Glutamatergic neuron (in vitro differentiated cells): ENCODE results near the gene VPS45. TPM values are rescaled to one million over a fixed set of nuclear protein-coding genes. Genes with fewer than 3 reads are reported as not detected.
"Not testable (repeated sequence)": the region's sequence is repeated elsewhere in the genome, so short reads cannot be mapped to it uniquely, and the experiment has no call there.

Experiments used
- DNase-seq: peaks from one replicate; pipeline ENCODE4 v3.0.0; 2022
- H3K27ac Mint-ChIP-seq: one replicate; pipeline ENCODE4 v1.8.0; 2020; ENCODE audit warnings: mild to moderate bottlenecking, mixed read lengths, inconsistent platforms; ENCODE audit not compliant: unreplicated experiment
- H3K27me3 Mint-ChIP-seq: one replicate; pipeline ENCODE4 v1.8.0; 2020; ENCODE audit warnings: mild to moderate bottlenecking, moderate library complexity, mixed read lengths, inconsistent platforms; ENCODE audit not compliant: unreplicated experiment
- H3K36me3 Mint-ChIP-seq: one replicate; pipeline ENCODE4 v1.8.0; 2020; ENCODE audit warnings: mild to moderate bottlenecking, mixed read lengths, inconsistent platforms; ENCODE audit not compliant: unreplicated experiment
- H3K4me1 Mint-ChIP-seq: one replicate; pipeline ENCODE4 v1.8.0; 2020; ENCODE audit warnings: mild to moderate bottlenecking, low read depth, mixed read lengths, inconsistent platforms; ENCODE audit not compliant: unreplicated experiment
- H3K4me3 Mint-ChIP-seq: one replicate; pipeline ENCODE4 v1.8.0; 2020; ENCODE audit warnings: mild to moderate bottlenecking, mixed read lengths, inconsistent platforms; ENCODE audit not compliant: unreplicated experiment
- H3K9me3 Mint-ChIP-seq: one replicate; pipeline ENCODE4 v1.8.0; 2020; ENCODE audit warnings: mild to moderate bottlenecking, moderate library complexity, mixed read lengths, inconsistent platforms; ENCODE audit not compliant: unreplicated experiment
- total RNA-seq: library from RNA; stranded (reverse); fragmentation: NEBNext Ultra II Directional; extraction: Animal tissue kit (Norgen Biotek cat#: 25700); gene quantifications from one replicate; pipeline ENCODE4 v1.2.1, GENCODE V29; 2021; ENCODE audit not compliant: unreplicated experiment
- TF ChIP-seq, protein P1 (sequence below): fragments of 200-600 bp; sonication (generic); IDR thresholded peaks from one replicate; pipeline ENCODE4 v1.5.0; 2021; ENCODE audit not compliant: partially characterized antibody, unreplicated experiment

VPS45 gene
- total RNA-seq, 1 donor from 2014 or later: 60.0 TPM

DNA sequence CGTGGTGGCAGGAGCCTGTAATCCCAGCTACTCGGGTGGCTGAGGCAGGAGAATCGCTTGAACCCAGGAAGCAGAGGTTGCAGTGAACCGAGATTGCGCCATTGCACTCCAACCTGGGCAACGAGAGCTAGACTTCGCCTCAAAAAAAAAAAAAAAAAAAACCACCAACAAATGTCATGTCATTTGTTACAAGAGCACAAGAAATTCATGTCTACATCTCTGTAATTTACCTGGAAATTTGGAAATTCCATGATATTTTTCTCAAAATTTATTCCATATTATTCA, 16.5 kb upstream of the VPS45 start:
- no peak overlapping the region for H3K27ac Mint-ChIP-seq
- no peak overlapping the region for H3K4me3 Mint-ChIP-seq
- H3K27me3 Mint-ChIP-seq: no peaks in the 10 kb centered on the region
- H3K9me3 Mint-ChIP-seq: peaks cover 1% of the 10 kb centered on the region
- no peaks in the 10 kb centered on the region for H3K36me3 Mint-ChIP-seq
- TF ChIP-seq, protein P1, sequence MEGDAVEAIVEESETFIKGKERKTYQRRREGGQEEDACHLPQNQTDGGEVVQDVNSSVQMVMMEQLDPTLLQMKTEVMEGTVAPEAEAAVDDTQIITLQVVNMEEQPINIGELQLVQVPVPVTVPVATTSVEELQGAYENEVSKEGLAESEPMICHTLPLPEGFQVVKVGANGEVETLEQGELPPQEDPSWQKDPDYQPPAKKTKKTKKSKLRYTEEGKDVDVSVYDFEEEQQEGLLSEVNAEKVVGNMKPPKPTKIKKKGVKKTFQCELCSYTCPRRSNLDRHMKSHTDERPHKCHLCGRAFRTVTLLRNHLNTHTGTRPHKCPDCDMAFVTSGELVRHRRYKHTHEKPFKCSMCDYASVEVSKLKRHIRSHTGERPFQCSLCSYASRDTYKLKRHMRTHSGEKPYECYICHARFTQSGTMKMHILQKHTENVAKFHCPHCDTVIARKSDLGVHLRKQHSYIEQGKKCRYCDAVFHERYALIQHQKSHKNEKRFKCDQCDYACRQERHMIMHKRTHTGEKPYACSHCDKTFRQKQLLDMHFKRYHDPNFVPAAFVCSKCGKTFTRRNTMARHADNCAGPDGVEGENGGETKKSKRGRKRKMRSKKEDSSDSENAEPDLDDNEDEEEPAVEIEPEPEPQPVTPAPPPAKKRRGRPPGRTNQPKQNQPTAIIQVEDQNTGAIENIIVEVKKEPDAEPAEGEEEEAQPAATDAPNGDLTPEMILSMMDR: no peak
- H3K4me1 Mint-ChIP-seq: no peaks in the 10 kb centered on the region
- DNase-seq: no peak

DNA sequence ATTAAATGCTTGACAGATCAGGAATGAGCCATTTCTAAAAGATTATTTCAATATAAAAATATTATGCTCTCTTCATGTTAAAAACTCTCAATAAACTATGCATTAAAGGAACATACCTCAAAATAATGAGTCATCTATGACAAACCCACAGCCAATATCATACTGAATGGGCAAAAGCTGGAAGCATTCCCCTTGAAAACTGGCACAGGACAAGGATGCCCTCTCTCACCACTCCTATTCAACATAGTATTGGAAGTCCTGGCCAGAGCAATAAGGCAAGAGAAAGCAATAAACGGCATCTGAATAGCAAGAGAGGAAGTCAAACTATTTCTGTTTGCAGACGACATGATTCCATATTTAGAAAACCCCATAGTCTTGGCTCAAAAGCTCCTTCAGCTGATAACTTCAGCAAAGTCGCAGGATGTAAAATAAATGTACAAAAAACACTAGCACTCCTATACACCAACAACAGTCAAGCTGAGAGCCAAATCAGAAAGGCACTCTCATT, 15.6 kb upstream of the VPS45 start:
- not testable (repeated sequence) for H3K4me1 Mint-ChIP-seq, H3K27me3 Mint-ChIP-seq, DNase-seq, H3K36me3 Mint-ChIP-seq, H3K4me3 Mint-ChIP-seq, H3K9me3 Mint-ChIP-seq, H3K27ac Mint-ChIP-seq

DNA sequence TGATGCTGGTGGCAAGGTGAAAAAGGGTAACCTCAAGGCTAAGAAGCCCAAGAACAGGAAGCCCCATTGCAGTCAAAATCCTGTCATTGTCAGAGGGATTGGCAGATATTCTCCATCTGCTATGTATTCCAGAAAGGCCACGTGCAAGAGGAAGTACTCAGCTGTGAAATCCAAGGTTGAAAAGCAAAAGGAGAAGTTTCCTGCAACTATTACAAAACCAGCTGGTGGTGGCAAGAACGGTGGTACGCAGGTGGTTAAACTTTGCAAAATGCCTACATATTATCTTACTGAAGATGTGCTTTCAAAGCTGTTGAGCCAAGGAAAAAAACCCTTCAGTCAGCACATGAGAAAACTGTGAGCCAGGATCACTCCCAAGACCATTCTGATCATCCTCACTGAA, 13.7 kb upstream of the VPS45 start:
- Mint-ChIP-seq H3K27ac (no peak overlapping the region), H3K4me3 (no peak overlapping the region), H3K4me1 (no peaks in the 10 kb centered on the region), H3K36me3 (no peaks in the 10 kb centered on the region), H3K9me3 (peaks cover 1% of the 10 kb centered on the region), H3K27me3 (no peaks in the 10 kb centered on the region)
- TF ChIP-seq, protein P1: no peak
- DNase-seq: no peak

DNA sequence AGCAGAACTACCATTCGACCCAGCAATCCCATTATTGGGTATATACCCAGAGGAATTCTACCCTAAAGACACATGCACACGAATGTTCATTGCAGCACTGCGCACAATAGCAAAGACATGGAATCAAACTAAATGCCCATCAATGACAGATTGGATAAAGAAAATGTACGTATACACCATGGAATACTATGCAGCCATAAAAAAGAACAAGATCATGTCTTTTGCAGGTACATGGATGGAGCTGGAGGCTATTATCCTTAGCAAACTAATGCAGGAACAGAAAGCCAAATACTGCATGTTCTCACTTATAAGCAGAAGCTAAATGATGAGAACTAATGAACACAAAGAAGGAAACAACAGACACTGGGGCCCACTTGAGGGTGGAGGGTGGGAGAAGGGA, 12.1 kb upstream of the VPS45 start:
- H3K36me3 Mint-ChIP-seq, H3K4me3 Mint-ChIP-seq, H3K4me1 Mint-ChIP-seq, DNase-seq, H3K9me3 Mint-ChIP-seq, H3K27me3 Mint-ChIP-seq, H3K27ac Mint-ChIP-seq: not testable (repeated sequence)

DNA sequence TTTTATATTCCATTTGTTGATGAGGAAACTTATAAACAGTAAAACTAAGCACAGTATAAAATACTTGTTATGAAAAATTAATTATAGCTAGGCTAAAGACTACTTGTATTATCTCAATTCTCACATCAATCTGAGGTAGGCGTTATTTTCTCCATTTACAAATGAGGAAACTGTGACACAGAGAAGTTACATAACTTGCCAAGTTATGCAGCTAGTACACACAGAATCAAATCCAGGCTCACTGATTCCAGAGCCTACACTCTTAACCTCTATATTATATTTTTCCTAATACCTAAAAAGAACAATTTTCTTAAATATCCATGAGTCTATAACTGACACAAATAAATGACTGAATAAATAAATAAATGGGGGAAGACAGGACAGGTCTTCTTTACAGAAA, 11.2 kb upstream of the VPS45 start:
- DNase-seq: no peak
- TF ChIP-seq, protein P1: no peak
- no peaks in the 10 kb centered on the region for H3K36me3 Mint-ChIP-seq

DNA sequence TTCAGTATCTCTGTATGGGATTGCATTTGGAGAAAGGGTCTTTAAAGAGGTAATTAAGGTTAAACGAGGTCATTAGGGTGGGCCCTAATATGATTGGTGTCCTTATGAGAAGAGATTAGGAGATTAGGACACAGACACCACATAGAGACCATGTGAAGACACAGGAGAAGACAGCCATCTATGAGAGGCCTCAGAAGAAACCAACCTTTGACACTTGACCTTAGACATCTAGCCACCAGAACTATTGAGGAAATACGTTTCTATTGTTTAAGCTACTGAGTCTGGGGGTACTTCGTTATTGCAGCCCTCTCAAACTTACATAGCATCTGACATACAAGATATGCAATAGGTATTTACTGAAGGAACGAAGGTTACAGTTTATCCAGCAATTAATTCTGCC, 7.3 kb upstream of the VPS45 start:
- H3K4me3 Mint-ChIP-seq: no peak overlapping the region
- H3K36me3 Mint-ChIP-seq: no peaks in the 10 kb centered on the region
- TF ChIP-seq, protein P1: no peak
- peaks cover 1% of the 10 kb centered on the region for H3K27me3 Mint-ChIP-seq
- H3K27ac Mint-ChIP-seq: no peak overlapping the region
- no peaks in the 10 kb centered on the region for H3K9me3 Mint-ChIP-seq
- no peak for DNase-seq
- H3K4me1 Mint-ChIP-seq: no peaks in the 10 kb centered on the region

More for the DNA sequence above, 11.2 kb upstream of the VPS45 start:
- Mint-ChIP-seq H3K4me1 (no peaks in the 10 kb centered on the region), H3K4me3 (no peak overlapping the region), H3K9me3 (peaks cover 1% of the 10 kb centered on the region), H3K27me3 (no peaks in the 10 kb centered on the region), H3K27ac (no peak overlapping the region)
